GM19240 (cell line): ENCODE measurements around the gene CTU2.

Source experiments
- DNase-seq: peaks from one replicate; pipeline ENCODE4 v3.0.0; 2011; ENCODE audit warnings: low spot score; ENCODE audit not compliant: insufficient read length

The CTU2 gene

GRCh38 chr16:88743693-88744576 is 37.6 kb downstream of the CTU2 start:
- peak; percentile 77 for DNase-seq

GRCh38 chr16:88744577-88745521 is 38.5 kb downstream of the CTU2 start:
- DNase-seq = no peak

GRCh38 chr16:88746506-88746905 is 40.2 kb downstream of the CTU2 start:
- no peak for DNase-seq

- peak; percentile 47 for DNase-seq
Observed at GRCh38 chr16:88747588-88748301, 41.4 kb downstream of the CTU2 start.

- no peak for DNase-seq
Observed at GRCh38 chr16:88748364-88748763, 42.1 kb downstream of the CTU2 start.

DNA sequence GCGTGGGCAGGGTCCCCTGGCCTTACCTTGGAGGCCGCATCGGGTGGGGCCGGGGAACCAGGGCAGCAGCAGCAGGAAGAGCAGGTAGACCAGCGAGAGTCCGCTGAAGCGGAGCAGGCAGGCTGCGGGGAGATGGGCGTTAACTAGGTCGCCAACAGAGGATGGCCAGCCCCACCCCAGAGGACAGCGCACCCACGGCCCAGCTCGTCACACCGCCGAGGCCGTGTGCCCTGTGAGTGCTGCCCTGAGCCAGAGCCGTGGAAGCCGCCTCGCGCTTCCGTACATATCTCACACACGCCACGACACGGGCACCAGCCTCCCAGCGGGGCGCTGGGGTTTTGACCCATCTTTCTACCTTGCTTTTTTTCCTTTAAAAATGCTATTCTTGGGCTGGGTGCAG is 43.1 kb downstream of the CTU2 start:
- no peak for DNase-seq

GRCh38 chr16:88750854-88751253 is 44.6 kb downstream of the CTU2 start:
- no peak for DNase-seq

DNA sequence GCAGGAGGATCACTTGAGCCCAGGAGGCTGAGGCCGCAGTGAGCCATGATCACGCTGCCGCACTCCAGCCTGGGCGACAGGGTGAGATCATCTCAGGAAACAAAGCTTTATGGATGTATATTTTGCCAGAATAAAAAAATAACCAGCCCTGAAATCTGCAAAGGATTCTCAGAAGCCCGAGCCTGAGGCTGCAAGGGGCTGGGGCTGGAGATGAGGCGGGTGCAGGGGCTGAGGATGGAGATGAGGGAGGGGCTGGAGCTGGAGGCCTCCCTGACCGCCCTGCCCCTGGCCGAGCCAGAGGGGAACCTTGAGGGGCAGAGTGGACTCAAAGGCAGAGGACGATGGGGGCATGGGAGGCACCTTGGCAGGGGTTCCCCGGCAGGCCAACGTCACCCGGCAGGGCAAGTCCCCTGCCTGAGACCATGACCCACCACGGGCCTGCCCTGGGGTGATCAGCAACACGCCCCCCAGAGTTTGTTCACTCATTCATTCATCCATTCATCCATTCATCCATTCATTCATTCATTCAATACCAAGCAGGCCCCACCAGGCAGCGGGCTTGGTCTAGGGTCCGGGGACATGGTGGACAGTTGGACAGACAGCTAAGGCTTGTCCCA is 46.2 kb downstream of the CTU2 start:
- no peak for DNase-seq

GRCh38 chr16:88753191-88753590 is 46.9 kb downstream of the CTU2 start:
- DNase-seq = no peak

- DNase-seq = no peak
Observed at GRCh38 chr16:88753602-88754001, 47.3 kb downstream of the CTU2 start.

DNA sequence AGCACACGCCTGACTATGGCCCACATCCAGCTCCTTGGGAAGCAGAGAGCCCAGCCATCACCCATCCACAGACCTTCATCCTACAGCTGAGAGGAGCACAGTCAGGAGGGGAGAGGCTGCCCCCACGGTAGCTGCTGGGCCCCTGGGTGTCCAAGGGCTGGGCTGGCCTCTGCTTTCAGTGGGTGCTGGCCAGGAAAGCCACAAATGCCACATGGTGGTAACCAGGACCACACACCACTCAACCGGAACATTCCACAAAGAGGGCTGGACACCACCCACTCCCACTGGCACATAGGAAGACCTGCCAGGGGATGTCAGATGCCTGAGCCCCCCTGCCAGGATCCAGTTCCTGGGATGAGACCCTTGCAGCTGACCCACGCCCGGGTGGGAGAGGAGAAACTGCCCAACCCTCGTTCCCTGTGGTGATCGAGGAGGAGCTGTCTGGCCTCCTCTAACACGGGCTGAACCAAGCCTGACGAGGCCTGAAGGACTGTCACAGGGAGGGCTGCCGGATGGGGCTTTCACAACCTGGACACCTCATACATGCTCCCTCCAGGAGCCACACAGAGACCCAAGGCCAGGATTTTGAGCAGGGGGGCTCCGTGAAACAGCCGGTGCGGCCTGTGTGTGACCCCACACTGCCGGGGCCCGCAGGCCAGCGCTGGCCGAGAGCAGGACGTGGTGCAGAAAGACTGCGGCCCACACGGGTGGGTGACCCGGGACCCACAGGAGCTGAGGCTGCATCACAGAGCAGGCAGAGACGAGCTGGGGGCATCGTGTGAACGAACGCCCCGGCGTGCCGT is 48.0 kb downstream of the CTU2 start:
- no peak for DNase-seq

GRCh38 chr16:88754912-88755744 is 48.8 kb downstream of the CTU2 start:
- no peak for DNase-seq

DNA sequence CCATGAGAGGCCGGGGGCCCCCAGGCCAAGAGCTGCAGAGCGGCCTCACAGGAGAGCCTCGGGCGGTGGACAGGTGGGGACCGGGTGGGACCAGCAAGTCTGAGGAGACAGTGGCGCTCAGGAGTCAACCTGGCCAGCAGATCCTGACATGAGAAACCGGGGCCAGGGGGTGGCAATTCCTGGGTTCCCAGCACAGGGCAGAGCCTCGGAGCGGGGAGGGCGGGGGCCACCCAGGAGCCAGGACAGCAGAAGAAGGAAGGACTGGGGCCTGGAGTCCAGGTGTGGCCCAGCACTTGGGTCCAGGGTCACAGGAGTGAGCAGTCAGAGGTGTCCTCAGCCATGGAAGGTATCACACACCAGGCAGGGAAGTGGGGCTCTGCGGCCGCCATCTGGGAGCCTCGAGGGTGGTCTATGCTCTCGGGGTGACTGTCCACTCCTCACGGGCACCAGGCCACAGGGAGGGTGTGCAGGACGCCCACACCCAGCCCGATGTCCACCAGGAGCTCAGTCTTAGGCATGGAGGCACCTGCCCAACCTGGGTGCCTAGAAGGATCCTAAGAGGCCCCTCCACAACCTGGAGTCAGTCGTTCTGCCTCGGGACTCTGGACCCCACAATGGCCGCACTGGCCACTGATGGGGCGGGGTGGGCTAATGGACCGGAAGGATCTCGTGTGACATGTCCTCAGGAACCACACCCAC is 49.6 kb downstream of the CTU2 start:
- DNase-seq = no peak

DNA sequence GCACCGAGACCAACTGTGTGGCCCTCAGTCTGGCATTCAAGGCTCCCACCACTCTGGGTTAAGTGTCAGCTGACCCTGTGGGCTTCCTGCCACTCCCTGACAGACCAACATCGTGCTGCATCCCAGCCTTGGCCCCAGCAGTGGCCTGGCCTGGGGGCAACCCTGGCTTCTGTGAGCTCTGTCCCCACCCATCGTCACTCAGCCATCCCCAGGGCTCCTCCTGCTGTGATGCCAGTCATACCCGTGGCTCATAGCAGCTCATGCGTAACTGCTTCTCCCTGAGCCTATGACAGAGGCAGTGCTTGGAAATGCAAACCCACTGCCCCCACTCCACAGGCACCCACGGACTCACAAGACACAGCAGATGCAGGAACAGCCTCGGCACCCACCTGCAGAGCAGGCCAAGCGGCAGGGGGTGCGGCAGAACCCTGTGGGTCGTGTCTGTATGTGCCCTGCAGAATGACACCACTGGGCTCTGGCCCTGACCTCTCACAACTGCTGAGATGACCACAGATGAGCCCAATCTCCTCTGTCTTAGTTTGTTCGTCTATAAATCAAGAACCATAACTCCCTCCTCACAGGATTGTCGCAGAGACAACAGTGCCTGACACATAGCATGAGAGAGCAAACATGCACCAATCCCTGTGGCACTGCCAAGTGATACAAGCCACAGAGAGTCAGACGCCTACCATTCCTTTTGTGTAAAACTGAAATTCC is 52.1 kb downstream of the CTU2 start:
- DNase-seq = no peak

DNA sequence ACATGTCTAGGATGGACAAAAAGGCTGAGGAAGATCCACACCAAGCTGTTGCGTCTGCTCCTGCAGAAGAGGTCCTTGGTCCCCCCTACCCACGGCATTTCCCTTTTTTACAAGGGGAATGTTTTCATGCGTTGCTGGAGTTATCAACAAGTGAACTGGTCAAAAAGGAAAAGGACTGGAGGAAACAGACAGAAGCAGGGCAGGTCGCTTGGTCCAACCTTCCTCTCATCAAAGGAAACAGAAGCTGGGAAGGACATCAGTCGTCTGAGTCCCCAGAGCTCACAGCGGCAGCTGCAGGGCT is 52.6 kb downstream of the CTU2 start:
- DNase-seq = no peak

GRCh38 chr16:88759245-88759975 is 53.1 kb downstream of the CTU2 start:
- DNase-seq = no peak

- no peak for DNase-seq
Observed at GRCh38 chr16:88759976-88760350, 53.7 kb downstream of the CTU2 start.
